Prostate gland (tissue), 2 donors: Measurements from ENCODE around the gene SPATA31A7. TPM values are rescaled to one million over a fixed set of nuclear protein-coding genes. Genes with fewer than 3 reads are reported as not detected.
"Not testable (repeated sequence)": the region's sequence is repeated elsewhere in the genome, so short reads cannot be mapped to it uniquely, and the experiment has no call there.

Source experiments
- DNase-seq: peaks from one replicate; pipeline ENCODE4 v3.0.0-alpha.2; 2019; ENCODE audit warnings: low spot score
- H3K27ac ChIP-seq, 2 donors: fragments of 200-600 bp; sonication (generic); 2 replicates each; pipeline ENCODE4 v1.5.1; 2017 to 2019
- H3K27me3 ChIP-seq: fragments of 200-600 bp; sonication (generic); replicated peaks from 2 replicates; pipeline ENCODE4 v1.5.1; 2019; ENCODE audit not compliant: insufficient read depth
- H3K36me3 ChIP-seq, 2 donors: fragments of 200-600 bp; sonication (generic); 1 replicate in 1 of 2; 2 replicates in 1 of 2; pipeline versions ENCODE4 v1.5.1 to v1.8.1; 2017 to 2019
- H3K4me1 ChIP-seq: fragments of 200-600 bp; sonication (generic); replicated peaks from 2 replicates; pipeline ENCODE4 v1.5.1; 2019
- H3K4me3 ChIP-seq, 2 donors: fragments of 200-600 bp; sonication (generic); 2 replicates each; pipeline ENCODE4 v1.5.1; 2017 to 2019
- H3K9me3 ChIP-seq: fragments of 200-600 bp; sonication (generic); 2 replicates; pipeline ENCODE4 v1.5.1; 2017
- WGBS: methylation state at CpG from one replicate; pipeline ENCODE4 v1.1.5; 2018; 5-methylcytosine and 5-hydroxymethylcytosine counted together
- intact Hi-C: fragments of 100-400 bp; cut with DNase I; formaldehyde crosslinking; loops from one replicate; pipeline ENCODE4 v1.14.2; 2022
- small RNA-seq, 2 donors: library from RNA; depleted of rRNA; stranded (forward); fragments of <200 nt; gene quantifications; one replicate each; pipeline ENCODE3, GENCODE V24; 2016
- total RNA-seq, 2 donors: library from RNA; depleted of rRNA; stranded (reverse); fragments of >200 nt; gene quantifications; one replicate each; pipeline ENCODE4 v1.1.0, GENCODE V29; 2016

SPATA31A7 gene
- not detected for total RNA-seq

DNA sequence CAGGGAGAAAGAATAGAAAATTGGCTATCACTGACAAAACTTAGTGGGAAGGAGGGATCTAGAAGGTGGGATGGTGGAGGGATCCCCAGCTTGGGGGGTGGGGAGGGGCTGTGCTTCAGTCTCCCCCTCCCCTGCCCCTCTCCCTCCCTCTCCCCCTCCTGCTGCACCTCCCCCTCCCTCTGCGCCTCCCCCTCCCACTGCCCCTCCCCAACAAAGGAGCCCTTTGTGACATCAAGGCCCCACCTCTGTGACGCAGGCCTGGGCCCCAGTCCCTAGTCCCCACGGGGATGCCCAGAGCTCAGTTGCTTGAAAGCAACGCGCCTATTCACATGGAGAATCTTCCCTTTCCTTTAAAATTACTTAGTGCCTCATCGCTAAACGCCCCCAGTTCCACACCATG is at the start of gene SPATA31A7:
SPATA31A7 (plus strand) TSS at position 301 of the 400 bp plus-strand sequence; CDS start at position 330, 29 bp downstream.
- DNase-seq, H3K36me3 ChIP-seq, H3K4me3 ChIP-seq, intact Hi-C loops, H3K27ac ChIP-seq, H3K27me3 ChIP-seq, H3K4me1 ChIP-seq, H3K9me3 ChIP-seq: not testable (repeated sequence)
- no CpG with 5 or more reads among the region's 7 CpGs for WGBS

DNA sequence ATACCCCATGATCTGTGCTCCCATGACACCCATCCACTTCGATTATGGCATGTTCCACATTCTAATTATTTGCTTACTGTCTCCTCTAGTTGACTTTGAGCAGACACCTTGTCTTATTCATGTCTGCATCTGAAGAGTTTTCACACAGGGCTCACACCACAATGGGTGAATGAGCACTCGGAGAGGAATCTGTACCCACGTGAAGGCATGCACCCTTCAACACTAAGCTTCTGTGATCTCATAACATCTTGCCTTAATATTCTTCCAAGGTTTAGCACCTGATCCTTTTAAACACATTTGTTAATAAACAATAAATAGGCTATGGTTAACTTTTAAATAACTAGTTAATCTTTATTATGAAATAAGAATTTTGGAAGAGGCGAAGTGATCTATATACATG is 36.6 kb downstream of the SPATA31A7 start:
- DNase-seq, H3K4me3 ChIP-seq, H3K4me1 ChIP-seq, H3K9me3 ChIP-seq, intact Hi-C loops, H3K36me3 ChIP-seq, H3K27me3 ChIP-seq, H3K27ac ChIP-seq: not testable (repeated sequence)
- WGBS: no CpG with 5 or more reads among the region's 4 CpGs

Small RNA genes lying within 50 kb of the gene (small RNA-seq; reads per million reads assigned to genes)
- gene BX005040.2: 0 reads per million in 2 donors
